ENCODE measurements around the gene CAMTA2.
A peak's percentile ranks its signal among the peaks of the same experiment; 100 is the strongest.
"Not testable (repeated sequence)": the region's sequence is repeated elsewhere in the genome, so short reads cannot be mapped to it uniquely, and the experiment has no call there.

Gene CAMTA2, protein sequence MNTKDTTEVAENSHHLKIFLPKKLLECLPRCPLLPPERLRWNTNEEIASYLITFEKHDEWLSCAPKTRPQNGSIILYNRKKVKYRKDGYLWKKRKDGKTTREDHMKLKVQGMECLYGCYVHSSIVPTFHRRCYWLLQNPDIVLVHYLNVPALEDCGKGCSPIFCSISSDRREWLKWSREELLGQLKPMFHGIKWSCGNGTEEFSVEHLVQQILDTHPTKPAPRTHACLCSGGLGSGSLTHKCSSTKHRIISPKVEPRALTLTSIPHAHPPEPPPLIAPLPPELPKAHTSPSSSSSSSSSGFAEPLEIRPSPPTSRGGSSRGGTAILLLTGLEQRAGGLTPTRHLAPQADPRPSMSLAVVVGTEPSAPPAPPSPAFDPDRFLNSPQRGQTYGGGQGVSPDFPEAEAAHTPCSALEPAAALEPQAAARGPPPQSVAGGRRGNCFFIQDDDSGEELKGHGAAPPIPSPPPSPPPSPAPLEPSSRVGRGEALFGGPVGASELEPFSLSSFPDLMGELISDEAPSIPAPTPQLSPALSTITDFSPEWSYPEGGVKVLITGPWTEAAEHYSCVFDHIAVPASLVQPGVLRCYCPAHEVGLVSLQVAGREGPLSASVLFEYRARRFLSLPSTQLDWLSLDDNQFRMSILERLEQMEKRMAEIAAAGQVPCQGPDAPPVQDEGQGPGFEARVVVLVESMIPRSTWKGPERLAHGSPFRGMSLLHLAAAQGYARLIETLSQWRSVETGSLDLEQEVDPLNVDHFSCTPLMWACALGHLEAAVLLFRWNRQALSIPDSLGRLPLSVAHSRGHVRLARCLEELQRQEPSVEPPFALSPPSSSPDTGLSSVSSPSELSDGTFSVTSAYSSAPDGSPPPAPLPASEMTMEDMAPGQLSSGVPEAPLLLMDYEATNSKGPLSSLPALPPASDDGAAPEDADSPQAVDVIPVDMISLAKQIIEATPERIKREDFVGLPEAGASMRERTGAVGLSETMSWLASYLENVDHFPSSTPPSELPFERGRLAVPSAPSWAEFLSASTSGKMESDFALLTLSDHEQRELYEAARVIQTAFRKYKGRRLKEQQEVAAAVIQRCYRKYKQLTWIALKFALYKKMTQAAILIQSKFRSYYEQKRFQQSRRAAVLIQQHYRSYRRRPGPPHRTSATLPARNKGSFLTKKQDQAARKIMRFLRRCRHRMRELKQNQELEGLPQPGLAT

DNA sequence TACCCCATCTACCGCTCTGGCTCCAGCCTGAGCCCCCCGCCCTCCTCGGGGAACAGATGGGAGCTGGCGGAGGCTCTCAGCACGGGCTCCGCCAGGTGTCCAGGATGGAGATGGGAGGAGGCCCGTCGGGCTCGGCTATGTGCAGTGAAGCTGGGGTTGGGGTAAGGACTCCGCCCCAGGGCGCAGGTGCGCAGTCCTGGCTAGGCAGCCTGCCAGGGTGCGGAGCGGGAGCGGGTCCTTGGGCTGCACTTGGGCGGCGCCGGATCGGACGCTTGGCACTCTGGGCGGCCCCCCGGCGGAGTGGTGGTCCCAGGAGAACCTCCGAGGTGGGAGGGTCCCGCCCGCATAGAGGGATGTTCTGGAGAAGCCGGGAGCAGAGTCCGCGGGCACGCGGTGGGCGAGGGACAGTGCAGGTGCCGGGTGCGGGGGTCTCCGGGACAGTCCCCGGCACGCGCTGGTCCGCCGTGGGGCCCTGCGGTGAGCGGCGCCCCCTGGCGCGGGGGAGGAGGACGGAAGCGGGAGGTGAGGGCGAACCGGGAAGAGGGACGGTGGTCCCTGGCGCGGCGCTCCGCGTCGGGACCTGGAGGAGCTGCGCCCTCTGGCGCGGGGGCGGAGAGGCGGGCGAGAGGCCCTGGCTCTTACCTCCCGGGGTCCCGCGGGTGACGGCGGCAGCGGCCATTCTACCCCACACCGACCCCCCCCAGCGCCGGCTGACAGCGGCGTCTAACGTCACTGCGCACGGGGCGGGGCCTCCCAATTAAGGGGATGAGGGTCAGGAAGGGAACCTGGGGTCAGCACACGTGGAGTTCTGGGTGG, at the start of gene CAMTA2:
Gene CAMTA2, minus strand, starts transcription at position 725 of the 816 bp plus-strand sequence. CDS start 1,453 bp downstream, outside the sequence.
- peak; percentile 87 for DNase-seq

DNA sequence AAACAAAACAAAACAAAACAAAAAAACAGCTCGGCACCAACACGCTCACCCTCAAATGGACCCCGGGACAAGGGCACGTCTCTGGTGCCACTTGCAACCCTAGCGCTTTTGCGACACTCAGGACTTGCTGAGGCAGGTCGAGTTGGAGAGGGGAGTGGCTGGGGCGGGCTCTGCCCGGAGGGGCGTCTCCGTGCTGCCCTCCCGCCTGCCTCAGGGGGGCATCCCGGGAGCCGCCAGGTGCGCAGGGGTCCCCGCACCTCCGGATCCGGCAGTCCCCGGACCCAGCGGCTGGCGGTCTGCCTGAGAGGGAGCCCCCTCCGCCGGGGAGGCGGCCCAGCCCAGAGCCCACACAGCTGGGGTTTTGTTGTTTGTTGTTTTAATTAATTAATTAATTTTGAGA, 47.8 kb upstream of the CAMTA2 start, which contains the start of gene SLC52A1:
Gene SLC52A1, minus strand, starts transcription at position 112 of the 400 bp plus-strand sequence. CDS start 820 bp downstream, outside the sequence.
- DNase-seq = no peak

DNA sequence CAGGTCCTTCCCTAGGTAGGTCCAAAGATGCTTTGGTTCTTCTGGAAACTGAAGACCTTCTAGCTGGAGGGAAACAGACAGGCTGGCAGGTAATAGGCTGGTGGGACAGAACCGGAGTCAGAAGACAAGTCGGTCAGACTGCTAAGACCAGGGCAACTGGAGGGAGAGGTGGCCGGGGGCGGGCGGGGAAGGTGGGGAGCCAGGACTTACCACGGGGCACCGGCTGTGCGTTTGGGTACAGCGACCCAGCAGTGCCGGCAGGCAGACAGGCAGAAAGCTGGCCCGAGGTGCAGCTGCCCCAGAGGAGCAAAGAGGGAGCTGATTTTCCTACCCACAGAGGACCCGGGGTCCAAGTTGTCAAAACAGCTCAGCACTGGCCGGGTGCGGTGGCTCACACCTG, 47.2 kb upstream of the CAMTA2 start:
- no peak for DNase-seq

DNA sequence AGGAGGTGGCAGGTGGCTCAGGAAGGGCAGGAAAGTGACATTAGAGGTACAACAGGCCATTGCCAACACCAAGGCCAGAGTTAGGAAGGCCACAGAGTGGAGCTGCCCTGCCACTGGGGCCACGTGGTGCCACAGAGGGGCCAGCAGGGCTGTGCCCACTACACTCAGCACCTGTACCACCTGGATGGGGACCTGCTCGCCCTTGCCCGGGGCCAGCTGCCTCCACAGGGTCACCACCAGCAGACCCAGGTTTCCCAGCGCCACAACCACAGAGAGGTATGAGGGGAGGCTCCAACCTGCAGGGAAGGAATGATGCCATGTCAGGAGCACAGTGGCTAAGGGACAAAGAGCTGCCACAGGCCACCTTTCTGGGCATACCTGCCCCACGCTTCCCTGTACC, 46.6 kb upstream of the CAMTA2 start:
- no peak for DNase-seq

DNA sequence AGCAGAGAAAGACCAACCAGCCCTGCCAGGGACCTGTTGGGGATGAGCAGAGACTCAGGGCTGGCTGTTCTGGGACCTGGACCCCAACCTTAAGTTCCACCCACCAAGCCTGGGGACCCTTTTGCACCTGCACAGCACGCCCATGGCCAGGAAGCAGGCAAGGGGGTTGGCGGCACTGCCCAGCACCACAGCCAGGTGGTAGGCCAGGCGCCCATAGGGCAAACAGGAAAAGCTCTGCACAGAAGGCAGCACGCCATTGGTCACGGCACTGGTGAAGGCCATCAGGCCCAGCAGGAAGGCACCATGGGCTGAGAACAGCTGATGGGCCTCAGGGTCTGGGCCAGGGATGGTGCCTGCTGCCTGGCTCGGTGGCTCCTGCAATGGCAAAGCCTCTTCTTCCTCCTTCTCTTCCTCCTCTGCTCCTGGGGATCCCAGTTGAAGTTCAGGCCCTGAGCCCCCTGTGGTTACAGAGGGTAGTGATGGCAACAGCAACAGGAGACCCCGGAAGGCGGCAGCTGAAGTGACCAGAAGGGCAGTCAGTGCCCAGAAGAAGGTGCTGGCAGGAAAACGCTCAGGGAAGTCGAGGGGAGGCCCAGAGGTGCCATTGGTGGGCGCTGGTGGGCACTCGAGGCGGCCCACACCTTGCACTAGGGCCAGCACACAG, 46.0 kb upstream of the CAMTA2 start:
- DNase-seq = no peak

DNA sequence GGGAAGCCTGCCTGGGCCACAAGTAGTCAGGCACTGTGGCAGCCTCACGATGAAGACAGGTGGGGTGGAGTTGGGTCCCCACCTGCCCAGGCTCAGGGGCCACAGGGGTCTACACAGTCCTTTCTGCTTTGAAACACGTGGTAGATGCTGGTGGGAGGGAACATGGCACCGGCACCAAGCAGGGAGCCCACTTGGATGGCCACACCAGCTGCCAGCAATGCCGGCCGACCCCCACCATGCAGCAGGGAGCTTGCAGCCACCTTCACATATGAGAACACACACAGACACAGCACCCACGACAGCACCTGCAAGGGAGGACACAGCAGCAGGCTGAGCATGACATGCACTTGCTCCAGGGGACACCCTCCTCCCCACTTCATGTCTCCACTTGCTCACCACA, 45.4 kb upstream of the CAMTA2 start:
- DNase-seq = no peak

DNA sequence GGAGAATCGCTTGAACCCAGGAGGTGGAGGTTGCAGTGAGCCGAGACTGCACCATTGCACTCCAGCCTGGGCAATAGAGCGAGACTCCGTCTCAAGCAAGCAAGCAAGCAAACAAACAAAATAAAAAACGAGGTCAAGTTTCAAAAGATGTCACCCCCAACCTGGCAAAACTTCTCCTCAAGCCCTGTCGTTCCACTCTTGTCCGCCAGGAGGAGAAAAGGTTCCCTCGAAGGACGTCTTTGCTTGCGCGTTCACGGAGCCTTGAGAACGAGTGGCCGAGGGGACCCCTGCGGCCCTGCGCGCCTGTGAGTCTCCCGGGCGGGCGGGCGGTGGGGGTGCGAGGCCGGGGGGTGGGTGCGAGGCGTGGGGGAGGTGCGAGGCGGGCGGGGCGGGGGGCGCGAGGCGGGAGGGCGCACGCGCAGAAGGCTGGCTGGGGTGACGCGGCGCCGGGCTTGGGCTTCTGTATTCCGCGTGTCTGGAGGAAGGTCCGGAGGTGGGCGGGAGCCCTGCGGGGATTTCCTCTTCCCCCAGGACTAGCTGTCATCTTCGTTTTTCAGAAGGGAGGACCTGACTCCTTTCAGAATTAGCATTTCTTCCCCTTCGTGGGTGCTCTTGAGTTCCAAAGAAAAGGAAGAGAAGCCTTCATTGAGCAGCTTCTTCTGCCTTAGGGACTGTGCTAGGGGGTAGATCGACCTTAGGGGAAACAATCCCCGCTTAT, 44.0 kb upstream of the CAMTA2 start:
- DNase-seq = peak; percentile 97

DNA sequence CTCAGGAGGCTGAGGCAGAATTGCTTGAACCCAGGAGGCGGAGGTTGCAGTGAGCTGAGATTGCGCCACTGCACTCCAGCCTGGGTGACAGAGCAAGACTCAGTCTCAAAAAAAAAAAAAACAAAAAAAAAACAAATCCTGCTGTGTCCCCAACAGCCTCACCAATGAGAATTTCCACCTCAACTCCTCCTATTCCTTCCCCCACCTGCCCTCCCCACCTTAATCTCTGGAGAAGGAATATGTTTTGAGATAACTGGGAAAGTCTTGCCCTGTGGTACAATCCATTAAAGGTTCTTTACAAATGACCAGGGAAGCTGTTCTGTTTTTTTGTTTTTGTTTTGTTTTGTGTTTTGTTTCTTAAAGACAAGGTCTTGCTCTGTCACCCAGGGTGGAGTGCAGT, 42.7 kb upstream of the CAMTA2 start:
- DNase-seq = not testable (repeated sequence)

DNA sequence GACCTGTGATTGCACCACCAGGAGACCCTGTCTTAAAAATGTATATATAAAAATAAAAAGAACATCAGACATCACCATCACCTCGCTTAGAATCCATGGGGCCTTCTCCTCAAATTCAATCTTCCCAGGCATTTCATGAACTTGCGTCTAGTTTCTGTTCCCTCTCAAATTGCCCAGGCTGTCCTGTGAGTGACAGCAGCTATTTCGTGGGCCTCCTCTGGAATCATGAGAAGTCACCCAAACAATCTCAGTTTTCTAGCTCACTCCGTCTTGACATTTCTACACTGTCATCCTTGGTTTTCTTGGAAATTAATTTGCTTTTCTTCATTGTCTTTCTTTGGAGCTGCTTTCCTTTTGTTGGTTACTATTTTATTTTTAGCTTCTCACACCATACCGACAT, 40.4 kb upstream of the CAMTA2 start:
- DNase-seq = peak; percentile 29

DNA sequence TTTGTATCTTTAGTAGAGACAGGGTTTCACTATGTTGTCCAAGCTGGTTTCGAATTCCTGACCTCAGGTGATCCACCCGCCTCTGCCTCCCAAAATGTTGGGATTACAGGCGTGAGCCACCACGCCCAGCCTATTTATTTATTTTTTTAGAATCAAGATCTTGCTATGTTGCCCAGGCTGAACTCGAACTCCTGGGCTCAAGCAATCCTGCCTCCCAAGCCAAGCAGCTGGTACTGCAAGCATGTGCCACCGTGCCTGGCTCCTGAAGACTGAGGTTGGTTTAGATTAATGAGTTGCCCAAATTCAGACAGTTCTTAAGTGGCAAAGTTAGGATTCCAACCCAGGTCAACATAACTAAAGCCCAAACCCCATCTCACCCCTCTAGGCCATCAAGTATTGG, 39.8 kb upstream of the CAMTA2 start:
- DNase-seq = no peak

DNA sequence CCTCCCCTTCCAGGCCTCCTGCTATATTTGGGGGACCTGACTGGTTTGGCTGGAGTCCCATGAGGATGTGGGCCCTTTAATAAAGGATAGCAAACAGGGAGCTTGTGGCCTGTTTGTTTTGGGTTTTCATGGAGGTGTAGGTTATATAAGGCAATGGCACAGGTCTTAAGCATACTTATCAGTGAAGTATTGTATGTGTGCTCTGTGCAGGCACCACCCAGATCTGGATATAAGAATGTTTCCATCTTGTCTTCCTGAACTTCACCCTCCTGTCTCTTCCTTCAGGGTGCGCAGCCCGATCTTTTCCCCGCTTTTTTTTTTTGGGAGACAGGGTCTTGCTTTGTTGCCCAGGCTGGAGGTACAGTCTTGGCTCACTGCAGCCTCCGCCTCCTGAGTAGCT, 37.1 kb upstream of the CAMTA2 start:
- no peak for DNase-seq

DNA sequence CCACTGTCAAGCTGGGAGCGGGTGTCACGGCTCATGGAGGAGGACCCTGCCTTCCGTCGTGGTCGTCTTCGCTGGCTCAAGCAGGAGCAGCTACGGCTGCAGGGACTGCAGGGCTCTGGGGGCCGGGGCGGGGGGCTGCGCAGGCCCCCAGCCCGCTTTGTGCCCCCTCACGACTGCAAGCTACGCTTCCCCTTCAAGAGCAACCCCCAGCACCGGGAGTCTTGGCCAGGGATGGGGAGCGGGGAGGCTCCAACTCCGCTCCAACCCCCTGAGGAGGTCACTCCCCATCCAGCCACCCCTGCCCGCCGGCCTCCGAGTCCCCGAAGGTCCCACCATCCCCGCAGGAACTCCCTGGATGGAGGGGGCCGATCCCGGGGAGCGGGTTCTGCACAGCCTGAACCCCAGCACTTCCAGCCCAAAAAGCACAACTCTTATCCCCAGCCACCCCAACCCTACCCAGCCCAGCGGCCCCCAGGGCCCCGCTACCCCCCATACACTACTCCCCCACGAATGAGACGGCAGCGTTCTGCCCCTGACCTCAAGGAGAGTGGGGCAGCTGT, 36.2 kb upstream of the CAMTA2 start:
- no peak for DNase-seq

DNA sequence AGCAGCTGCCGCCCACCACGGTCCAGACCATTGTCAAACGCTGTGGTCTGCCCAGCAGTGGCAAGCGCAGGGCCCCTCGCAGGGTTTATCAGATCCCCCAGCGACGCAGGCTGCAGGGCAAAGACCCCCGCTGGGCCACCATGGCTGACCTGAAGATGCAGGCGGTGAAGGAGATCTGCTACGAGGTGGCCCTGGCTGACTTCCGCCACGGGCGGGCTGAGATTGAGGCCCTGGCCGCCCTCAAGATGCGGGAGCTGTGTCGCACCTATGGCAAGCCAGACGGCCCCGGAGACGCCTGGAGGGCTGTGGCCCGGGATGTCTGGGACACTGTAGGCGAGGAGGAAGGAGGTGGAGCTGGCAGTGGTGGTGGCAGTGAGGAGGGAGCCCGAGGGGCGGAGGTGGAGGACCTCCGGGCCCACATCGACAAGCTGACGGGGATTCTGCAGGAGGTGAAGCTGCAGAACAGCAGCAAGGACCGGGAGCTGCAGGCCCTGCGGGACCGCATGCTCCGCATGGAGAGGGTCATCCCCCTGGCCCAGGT, 34.8 kb upstream of the CAMTA2 start:
- DNase-seq = no peak

DNA sequence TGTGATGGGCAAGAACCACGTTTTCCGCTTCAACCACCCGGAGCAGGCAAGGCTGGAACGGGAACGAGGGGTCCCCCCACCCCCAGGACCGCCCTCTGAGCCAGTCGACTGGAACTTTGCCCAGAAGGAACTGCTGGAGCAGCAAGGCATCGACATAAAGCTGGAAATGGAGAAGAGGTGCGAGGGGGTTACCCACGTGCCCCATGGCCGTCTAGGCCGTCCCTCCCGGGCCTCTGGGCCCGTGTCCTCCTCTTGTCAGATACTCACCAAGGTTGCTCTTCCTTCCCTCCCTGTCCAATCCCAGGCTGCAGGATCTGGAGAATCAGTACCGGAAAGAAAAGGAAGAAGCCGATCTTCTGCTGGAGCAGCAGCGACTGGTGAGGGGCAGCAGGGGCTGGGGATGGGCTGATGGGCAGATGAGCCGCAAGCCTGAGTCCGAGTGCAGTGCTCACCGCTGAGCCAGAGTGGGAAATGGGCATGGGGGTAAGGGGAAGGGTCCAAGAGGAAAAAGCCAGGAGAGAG, 33.1 kb upstream of the CAMTA2 start:
- no peak for DNase-seq

DNA sequence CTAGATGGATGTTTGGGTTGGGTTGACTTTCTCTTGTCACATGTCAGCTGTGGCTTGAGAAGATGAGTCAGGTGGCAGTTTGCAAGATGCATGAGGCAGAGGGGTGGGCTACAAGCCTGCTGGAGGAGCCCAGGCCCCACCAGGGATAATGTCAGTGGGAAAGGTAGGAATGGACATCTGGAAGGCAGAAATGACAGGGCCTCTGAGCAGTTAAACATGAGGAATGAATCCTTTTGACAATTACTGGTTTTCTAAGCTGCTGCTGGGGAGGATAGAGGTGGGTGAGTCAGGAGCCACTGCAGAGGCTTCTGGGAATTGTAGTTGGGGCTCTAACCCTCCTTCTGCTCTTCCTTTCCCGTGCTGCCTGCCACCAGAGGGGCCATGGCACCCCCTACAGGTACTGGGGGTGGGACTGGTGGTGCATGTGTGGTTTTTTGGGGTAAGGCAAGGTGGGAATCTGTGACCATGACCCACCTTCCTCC, 32.0 kb upstream of the CAMTA2 start:
- DNase-seq = peak; percentile 32

DNA sequence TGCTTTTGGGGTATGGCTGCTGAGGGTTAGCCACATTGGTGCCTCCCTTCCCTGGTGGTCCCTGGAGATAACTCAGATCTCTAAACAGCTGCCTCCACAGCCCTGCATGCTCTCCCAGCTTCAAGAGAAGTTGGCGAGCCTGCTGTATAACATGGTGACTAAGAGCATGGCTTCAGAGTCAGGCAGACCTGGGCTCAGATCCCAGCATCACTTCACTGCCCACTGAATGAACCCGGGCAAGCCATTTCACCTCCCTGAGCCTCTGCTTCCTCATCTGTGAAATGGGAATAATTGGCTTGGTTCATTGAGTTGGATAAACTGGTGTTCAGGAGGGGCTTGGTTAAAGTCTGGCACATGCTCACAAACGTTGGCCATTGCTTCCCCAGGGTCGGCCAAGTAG, 26.9 kb upstream of the CAMTA2 start:
- no peak for DNase-seq

DNA sequence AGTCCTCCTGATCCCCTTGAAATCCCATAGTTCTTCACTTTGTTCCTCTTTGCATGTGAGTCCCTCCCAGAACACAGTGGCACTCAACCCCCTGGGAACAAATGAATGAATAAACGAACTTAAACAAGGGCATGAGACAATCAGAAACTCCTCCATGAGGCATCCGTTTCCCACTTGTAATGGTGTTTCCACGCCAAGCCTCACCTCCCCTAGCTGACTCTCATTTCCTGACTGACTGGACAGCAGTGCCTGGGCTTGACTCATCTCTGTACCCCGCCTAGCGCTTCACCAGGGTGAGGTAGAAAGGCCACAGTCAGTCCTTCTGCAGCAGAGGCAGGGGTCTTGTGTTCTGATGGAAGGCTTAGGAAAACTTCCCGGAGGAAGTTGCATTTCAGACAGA, 24.5 kb upstream of the CAMTA2 start:
- DNase-seq = peak; percentile 70

DNA sequence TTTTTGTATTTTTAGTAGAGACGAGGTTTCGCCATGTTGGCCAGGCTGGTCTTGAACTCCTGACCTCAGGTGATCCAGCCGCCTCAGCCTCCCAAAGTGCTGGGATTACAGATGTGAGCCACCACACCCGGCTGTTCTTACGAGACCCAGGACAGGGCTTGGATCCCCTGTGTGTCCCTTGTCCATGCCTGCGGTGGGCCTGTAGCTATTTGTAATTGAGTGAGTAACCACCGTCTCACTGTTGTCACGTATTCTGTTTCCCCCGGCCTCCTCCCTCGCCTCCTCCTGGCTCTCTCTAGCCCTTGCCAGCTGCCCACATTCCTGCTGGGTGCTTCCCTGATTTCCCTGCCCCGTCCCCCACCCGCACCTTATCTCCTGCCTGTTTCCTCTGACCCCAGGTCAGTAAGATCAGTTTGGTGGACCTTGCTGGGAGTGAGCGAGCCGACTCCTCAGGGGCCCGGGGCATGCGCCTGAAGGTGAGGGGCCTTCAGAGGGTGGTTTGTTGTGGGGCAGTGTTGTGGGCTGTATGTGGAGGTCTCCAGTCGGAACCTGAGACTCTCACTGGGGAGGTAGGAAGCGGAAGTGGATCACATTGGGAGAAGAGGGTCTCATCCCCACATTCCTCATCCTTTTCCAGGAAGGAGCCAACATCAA, 15.9 kb upstream of the CAMTA2 start:
- DNase-seq = no peak

DNA sequence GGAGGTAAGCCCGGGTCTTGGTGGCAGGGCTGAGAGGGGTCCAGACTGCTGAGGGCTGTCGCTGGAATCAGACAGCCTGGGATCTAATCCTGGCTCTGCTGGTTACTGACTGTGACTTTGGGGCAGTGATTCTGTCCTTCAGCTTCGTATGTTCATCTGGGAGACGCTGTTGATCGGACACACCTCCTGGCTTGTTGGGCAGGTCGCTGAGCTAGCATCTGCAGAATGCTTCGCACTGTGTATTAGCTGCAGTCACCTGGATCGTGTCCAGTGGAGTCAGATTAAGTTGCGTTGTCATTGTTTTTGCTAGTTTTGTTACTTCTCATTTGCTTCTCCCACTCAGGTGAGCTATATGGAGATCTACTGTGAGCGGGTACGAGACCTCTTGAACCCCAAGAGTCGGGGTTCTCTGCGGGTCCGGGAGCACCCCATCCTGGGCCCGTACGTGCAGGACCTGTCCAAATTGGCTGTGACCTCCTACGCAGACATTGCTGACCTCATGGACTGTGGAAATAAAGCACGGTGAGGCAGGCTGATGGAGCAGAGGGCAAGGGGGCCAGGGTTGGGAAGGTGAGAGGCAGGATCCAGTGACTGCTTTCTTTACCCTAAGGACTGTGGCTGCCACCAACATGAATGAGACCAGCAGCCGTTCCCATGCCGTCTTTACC, 14.8 kb upstream of the CAMTA2 start:
- no peak for DNase-seq
